GM18517 (cell line): Measurements from ENCODE around the gene WDR20.
"Not testable (repeated sequence)": the region's sequence is repeated elsewhere in the genome, so short reads cannot be mapped to it uniquely, and the experiment has no call there.

ENCODE experiments used
- ATAC-seq: cut with Tn5 transposase; IDR thresholded peaks from one replicate; pipeline ENCODE4 v1.9.1; 2021; ENCODE audit warnings: mild to moderate bottlenecking, moderate library complexity; ENCODE audit not compliant: unreplicated experiment

The WDR20 gene

GRCh38 chr14:102233081-102233480 lies 93.4 kb downstream of the WDR20 start:
- ATAC-seq = no peak

- ATAC-seq = no peak
Measured at GRCh38 chr14:102234331-102235264, 94.9 kb downstream of the WDR20 start.

- no peak for ATAC-seq
Measured at GRCh38 chr14:102235275-102235897, 95.7 kb downstream of the WDR20 start.

GRCh38 chr14:102236026-102236425 lies 96.3 kb downstream of the WDR20 start:
- no peak for ATAC-seq

GRCh38 chr14:102238131-102238530 lies 98.4 kb downstream of the WDR20 start:
- no peak for ATAC-seq

GRCh38 chr14:102238766-102239165 lies 99.1 kb downstream of the WDR20 start:
- ATAC-seq = no peak

- no peak for ATAC-seq
Measured at GRCh38 chr14:102239231-102239630, 99.5 kb downstream of the WDR20 start.

GRCh38 chr14:102240481-102240880 lies 100.8 kb downstream of the WDR20 start:
- not testable (repeated sequence) for ATAC-seq

GRCh38 chr14:102241147-102241546 lies 101.5 kb downstream of the WDR20 start:
- ATAC-seq = no peak

GRCh38 chr14:102243795-102244194 lies 104.1 kb downstream of the WDR20 start:
- ATAC-seq = not testable (repeated sequence)

- no peak for ATAC-seq
Measured at GRCh38 chr14:102246071-102246470, 106.4 kb downstream of the WDR20 start.

- ATAC-seq = no peak
Measured at GRCh38 chr14:102248121-102248520, 108.4 kb downstream of the WDR20 start.

GRCh38 chr14:102249041-102249440 lies 109.3 kb downstream of the WDR20 start:
- no peak for ATAC-seq

GRCh38 chr14:102249981-102250380 lies 110.3 kb downstream of the WDR20 start:
- no peak for ATAC-seq

GRCh38 chr14:102250636-102251035 lies 110.9 kb downstream of the WDR20 start:
- no peak for ATAC-seq

GRCh38 chr14:102251161-102251560 lies 111.5 kb downstream of the WDR20 start:
- no peak for ATAC-seq

GRCh38 chr14:102252834-102253801 lies 113.4 kb downstream of the WDR20 start:
- ATAC-seq = no peak

GRCh38 chr14:102255401-102256190 lies 115.9 kb downstream of the WDR20 start:
- no peak for ATAC-seq

GRCh38 chr14:102256716-102257115 lies 117.0 kb downstream of the WDR20 start:
- no peak for ATAC-seq

GRCh38 chr14:102258136-102258535 lies 118.4 kb downstream of the WDR20 start:
- no peak for ATAC-seq
